H1 (cell line): Measurements from ENCODE around the gene PAAF1. TPM values are rescaled to one million over a fixed set of nuclear protein-coding genes. Genes with fewer than 3 reads are reported as not detected.

ENCODE experiments used
- CTCF ChIA-PET: fragments of 300-600 bp; sonication (Branson Sonifier 250); formaldehyde crosslinking; loops from one replicate; lab custom pipeline; 2021; ENCODE audit not compliant: partially characterized antibody; lab: Charles Lee
- POLR2A ChIA-PET: fragments of 300-600 bp; sonication (Branson Sonifier 250); formaldehyde crosslinking; loops from one replicate; lab custom pipeline; 2021; ENCODE audit warnings: inconsistent platforms; ENCODE audit not compliant: partially characterized antibody; lab: Charles Lee
- DNase-seq, 2 experiments: peaks; one replicate each; pipeline versions ENCODE4 v3.0.0 to v3.0.0-alpha.2; 2010 to 2022; ENCODE audit warnings: low spot score in 2 of 2, low read depth in 1 of 2, mixed read lengths in 1 of 2
- FAIRE-seq: peaks from 2 replicates; lab custom pipeline; 2011; peaks lifted over from hg19 to GRCh38; lab: Jason Lieb, UNC
- H2AFZ ChIP-seq: 2 replicates; pipeline ENCODE4 v1.8.1; 2012; ENCODE audit warnings: low read length, inconsistent platforms
- H2AK5ac ChIP-seq: 2 replicates; pipeline ENCODE4 v1.6.1; 2013; ENCODE audit warnings: low read depth, low read length
- H2BK120ac ChIP-seq: replicated peaks from 2 replicates; pipeline ENCODE3; 2013; ENCODE audit warnings: low read depth, low read length, inconsistent platforms
- H2BK12ac ChIP-seq: 2 replicates; pipeline ENCODE4 v1.6.1; 2013; ENCODE audit warnings: low read depth, low read length
- H2BK15ac ChIP-seq: 2 replicates; pipeline ENCODE4 v1.6.1; 2013; ENCODE audit warnings: low read length
- H2BK20ac ChIP-seq: 2 replicates; pipeline ENCODE4 v1.6.1; 2013; ENCODE audit warnings: low read length
- H2BK5ac ChIP-seq: 2 replicates; pipeline ENCODE4 v1.6.1; 2013; ENCODE audit warnings: low read depth, low read length
- H3K14ac ChIP-seq: 2 replicates; pipeline ENCODE4 v1.6.1; 2013; ENCODE audit warnings: inconsistent platforms; ENCODE audit not compliant: insufficient read length
- H3K18ac ChIP-seq: 2 replicates; pipeline ENCODE4 v1.6.1; 2013; ENCODE audit warnings: low read length; ENCODE audit errors: extremely low read depth
- H3K23ac ChIP-seq: 2 replicates; pipeline ENCODE4 v1.6.1; 2013; ENCODE audit warnings: inconsistent platforms; ENCODE audit not compliant: insufficient read length
- H3K23me2 ChIP-seq: 2 replicates; pipeline ENCODE4 v1.6.1; 2013; ENCODE audit warnings: low read depth, low read length
- H3K27ac ChIP-seq: 2 replicates; pipeline ENCODE4 v1.6.1; 2011; ENCODE audit warnings: low read depth, low read length, inconsistent platforms
- H3K27me3 ChIP-seq, 4 experiments: replicated peaks in 1 of 4; 1 replicate in 1 of 4; 2 replicates in 3 of 4; pipeline versions ENCODE4 v1.6.1 to v1.8.1; 2011 to 2013; ENCODE audit warnings: low read length in 3 of 4, mild to moderate bottlenecking in 3 of 4, inconsistent platforms in 2 of 4, mixed read lengths in 2 of 4, moderate library complexity in 1 of 4; ENCODE audit not compliant: control insufficient read depth in 3 of 4, insufficient read depth in 3 of 4; ENCODE audit errors: extremely low read depth in 1 of 4
- H3K36me3 ChIP-seq, 4 experiments: 2 replicates each; pipeline versions ENCODE4 v1.6.1 to v1.8.1; 2011 to 2013; ENCODE audit warnings: mild to moderate bottlenecking in 4 of 4, low read length in 3 of 4, moderate library complexity in 2 of 4, control low read depth in 1 of 4, inconsistent platforms in 1 of 4; ENCODE audit not compliant: insufficient read depth in 4 of 4, control insufficient read depth in 2 of 4
- H3K4ac ChIP-seq: replicated peaks from 2 replicates; pipeline ENCODE3; 2013; ENCODE audit warnings: low read length, low read depth, mixed read lengths, inconsistent platforms; ENCODE audit not compliant: insufficient read length
- H3K4me1 ChIP-seq, 4 experiments: replicated peaks in 1 of 4; 1 replicate in 1 of 4; 2 replicates in 3 of 4; pipeline versions ENCODE4 v1.6.1 to v1.8.1; 2011 to 2013; ENCODE audit warnings: low read length in 3 of 4, inconsistent platforms in 2 of 4, mixed read lengths in 1 of 4; ENCODE audit not compliant: insufficient read depth in 4 of 4, control insufficient read depth in 3 of 4
- H3K4me2 ChIP-seq, 2 experiments: 2 replicates each; pipeline versions ENCODE4 v1.6.1 to v1.8.1; 2011 to 2013; ENCODE audit warnings: low read depth in 2 of 2, low read length in 2 of 2, control low read depth in 1 of 2, inconsistent platforms in 1 of 2, mild to moderate bottlenecking in 1 of 2; ENCODE audit not compliant: insufficient read depth in 1 of 2
- H3K4me3 ChIP-seq, 4 experiments: fragments of 200-600, 300-600 bp in 1 of 4; sonication (generic), shearing (Covaris generic), sonication (Bioruptor Twin) in 1 of 4; 2 replicates each; pipeline versions ENCODE4 v1.5.1 to v1.8.1; 2011 to 2016; ENCODE audit warnings: low read length in 4 of 4, low read depth in 3 of 4, control low read depth in 2 of 4, inconsistent platforms in 2 of 4, mild to moderate bottlenecking in 2 of 4, mixed read lengths in 1 of 4, moderate library complexity in 1 of 4; ENCODE audit not compliant: insufficient read depth in 2 of 4; ENCODE audit errors: extremely low read depth in 1 of 4
- H3K56ac ChIP-seq: replicated peaks from 2 replicates; pipeline ENCODE3; 2013; ENCODE audit warnings: low read depth, mild to moderate bottlenecking, mixed read lengths, low read length, inconsistent platforms; ENCODE audit not compliant: insufficient read length
- H3K79me1 ChIP-seq: 2 replicates; pipeline ENCODE4 v1.6.1; 2013; ENCODE audit warnings: low read depth, low read length, control low read depth
- H3K79me2 ChIP-seq, 2 experiments: 2 replicates each; pipeline versions ENCODE4 v1.6.1 to v1.8.1; 2012 to 2013; ENCODE audit warnings: low read length in 2 of 2, mild to moderate bottlenecking in 2 of 2, inconsistent platforms in 1 of 2; ENCODE audit not compliant: insufficient read depth in 2 of 2, control insufficient read depth in 1 of 2
- H3K9ac ChIP-seq, 4 experiments: replicated peaks in 1 of 4; 1 replicate in 1 of 4; 2 replicates in 3 of 4; pipeline versions ENCODE4 v1.6.1 to v1.8.1; 2011 to 2013; ENCODE audit warnings: low read depth in 3 of 4, low read length in 3 of 4, control low read depth in 2 of 4, mild to moderate bottlenecking in 2 of 4, moderate library complexity in 2 of 4, inconsistent platforms in 1 of 4; ENCODE audit errors: extremely low read depth in 1 of 4
- H3K9me3 ChIP-seq, 2 experiments: 2 replicates each; pipeline versions ENCODE4 v1.6.1 to v1.8.1; 2012 to 2013; ENCODE audit warnings: mild to moderate bottlenecking in 2 of 2, moderate library complexity in 2 of 2, control low read depth in 1 of 2, inconsistent platforms in 1 of 2, low read depth in 1 of 2, low read length in 1 of 2, mixed read lengths in 1 of 2; ENCODE audit not compliant: insufficient read depth in 2 of 2
- H4K20me1 ChIP-seq, 2 experiments: replicated peaks in 1 of 2; 2 replicates each; pipeline versions ENCODE3 to v1.8.1; 2011 to 2013; ENCODE audit warnings: inconsistent platforms in 2 of 2, low read length in 2 of 2, mild to moderate bottlenecking in 1 of 2; ENCODE audit not compliant: insufficient read depth in 2 of 2, control insufficient read depth in 1 of 2
- H4K5ac ChIP-seq: 2 replicates; pipeline ENCODE4 v1.6.1; 2013; ENCODE audit warnings: low read length, low read depth, mixed read lengths, inconsistent platforms; ENCODE audit not compliant: insufficient read length
- H4K8ac ChIP-seq: 2 replicates; pipeline ENCODE4 v1.8.0; 2013; ENCODE audit warnings: mild to moderate bottlenecking, moderate library complexity, low read length, inconsistent platforms; ENCODE audit not compliant: insufficient read depth; ENCODE audit errors: extremely low read depth
- H4K91ac ChIP-seq: replicated peaks from 2 replicates; pipeline ENCODE3; 2013; ENCODE audit warnings: low read length, mixed read lengths, inconsistent platforms; ENCODE audit not compliant: insufficient read length
- CHD2 ChIP-seq: IDR thresholded peaks from 2 replicates; pipeline ENCODE4 v1.6.1; 2012; ENCODE audit warnings: low read length, improper control_type of control experiment
- CTBP2 ChIP-seq: IDR thresholded peaks from 2 replicates; pipeline ENCODE4 v1.7.0; 2011; ENCODE audit warnings: borderline replicate concordance, mild to moderate bottlenecking, moderate library complexity, mixed read lengths, low read length; ENCODE audit not compliant: insufficient read depth, insufficient read length
- EP300 ChIP-seq, 2 experiments: IDR thresholded peaks; 1 replicate in 1 of 2; 2 replicates in 1 of 2; pipeline ENCODE4 v1.6.1; 2011 to 2012; ENCODE audit warnings: low read depth in 2 of 2, low read length in 2 of 2, mild to moderate bottlenecking in 2 of 2, borderline replicate concordance in 1 of 2, inconsistent platforms in 1 of 2, moderate library complexity in 1 of 2
- GTF2F1 ChIP-seq: IDR thresholded peaks from 2 replicates; pipeline ENCODE4 v1.6.1; 2012; ENCODE audit warnings: low read depth, low read length, improper control_type of control experiment, borderline replicate concordance
- HDAC6 ChIP-seq: IDR thresholded peaks from one replicate; pipeline ENCODE4 v1.7.1; 2012; ENCODE audit warnings: low read depth, mild to moderate bottlenecking, inconsistent platforms, low read length, moderate library complexity
- KDM5A ChIP-seq: fragments of 200-600 bp; IDR thresholded peaks from 2 replicates; pipeline ENCODE4 v1.7.1; 2012; ENCODE audit warnings: mild to moderate bottlenecking, low read length, inconsistent platforms, mixed read lengths
- NANOG ChIP-seq: IDR thresholded peaks from 2 replicates; pipeline ENCODE4 v1.6.1; 2011; ENCODE audit warnings: low read length, low read depth, mild to moderate bottlenecking, inconsistent platforms; ENCODE audit not compliant: insufficient read depth, poor library complexity, severe bottlenecking
- RAD21 ChIP-seq, 2 experiments: IDR thresholded peaks in 1 of 2; conservative IDR thresholded peaks in 1 of 2; 2 replicates each; pipeline ENCODE4 v1.6.1; 2011; ENCODE audit warnings: low read depth in 2 of 2, low read length in 2 of 2, improper control_type of control experiment in 1 of 2, inconsistent platforms in 1 of 2, mild to moderate bottlenecking in 1 of 2, moderate library complexity in 1 of 2
- RBBP5 ChIP-seq: IDR thresholded peaks from 2 replicates; pipeline ENCODE4 v1.7.1; 2012; ENCODE audit warnings: low read depth, mild to moderate bottlenecking, inconsistent platforms, low read length, moderate library complexity, borderline replicate concordance
- SAP30 ChIP-seq: fragments of 300-600 bp; sonication (generic); IDR thresholded peaks from 2 replicates; pipeline ENCODE4 v1.7.1; 2012; ENCODE audit warnings: low read length, moderate library complexity, mild to moderate bottlenecking, inconsistent platforms; ENCODE audit not compliant: insufficient read depth, insufficient replicate concordance
- SP4 ChIP-seq: IDR thresholded peaks from 2 replicates; pipeline ENCODE4 v1.6.1; 2012; ENCODE audit warnings: low read length, inconsistent platforms
- TCF12 ChIP-seq: IDR thresholded peaks from 2 replicates; pipeline ENCODE4 v1.6.1; 2011; ENCODE audit warnings: low read depth, mild to moderate bottlenecking, low read length
- WGBS, 2 experiments: shearing (Covaris generic) in 1 of 2; methylation state at CpG; one replicate each; pipeline versions ENCODE4 v1.1.6 to v1.1.7; 2013 to 2015; ENCODE audit warnings: low lambda C conversion rate in 2 of 2, mixed read lengths in 2 of 2, inconsistent platforms in 1 of 2, low coverage in 1 of 2, missing lambda C conversion rate in 1 of 2; ENCODE audit not compliant: insufficient replicate concordance in 2 of 2, insufficient coverage in 1 of 2, insufficient read length in 1 of 2; ENCODE audit errors: extremely low coverage in 1 of 2, missing lambda C conversion rate in 1 of 2; 5-methylcytosine and 5-hydroxymethylcytosine counted together
- polyA plus RNA-seq, 7 experiments: library from polyadenylated mRNA; depleted of rRNA in 3 of 7; stranded (reverse) in 5 of 7; unstranded in 2 of 7; fragments of >200 nt in 5 of 7; fragments of 200-250 nt in 2 of 7; gene quantifications; 1 replicate in 5 of 7; 2 replicates in 1 of 7; 4 replicates in 1 of 7; pipeline versions ENCODE4 v1.2.1 to v1.2.3, GENCODE V29; 2011 to 2013; ENCODE audit warnings: missing spikeins in 2 of 7, mixed read lengths in 2 of 7
- total RNA-seq: library from RNA; stranded (reverse); fragmentation: NEBNext Ultra II Directional; extraction: Animal tissue kit (Norgen Biotek cat#: 25700); gene quantifications from 2 replicates; pipeline ENCODE4 v1.2.1, GENCODE V29; 2021

The PAAF1 gene
- total and polyA plus RNA-seq, 2 of the 8 experiments (the other 6 are each of a cell fraction or from before 2014, with no cell fraction given): 24.4 to 28.8 TPM

DNA sequence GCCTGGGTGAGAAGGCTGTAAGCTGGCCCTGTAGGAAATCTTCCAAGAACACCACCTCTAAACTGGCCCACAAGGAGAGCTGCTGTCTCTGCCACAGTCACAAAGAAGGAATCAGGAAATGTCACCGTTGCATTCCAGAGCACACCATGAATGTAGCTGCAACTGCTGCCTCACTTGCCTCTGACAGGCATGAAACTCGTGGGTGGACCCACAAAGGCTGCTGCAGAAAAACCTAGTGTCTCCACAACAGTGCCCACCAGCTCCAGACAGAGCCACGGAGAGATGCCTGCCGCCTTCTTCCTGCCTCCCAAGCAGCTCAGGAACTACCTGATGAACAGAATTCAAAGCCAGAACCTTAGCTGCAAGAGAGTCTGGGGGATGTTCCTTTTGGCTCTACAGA lies 84.5 kb downstream of the PAAF1 start:
- H2AFZ ChIP-seq: 0 out of 2 replicates have a peak overlapping the region, but pooled peaks have one; percentile 47
- DNase-seq (no peak), FAIRE-seq (no peak)
- no peak overlapping the region for H2BK20ac ChIP-seq
- no peak overlapping the region for H3K9ac ChIP-seq
- no peaks in the 10 kb centered on the region for H3K79me2 ChIP-seq
- H4K91ac ChIP-seq: no peak overlapping the region
- no peak overlapping the region for H2AK5ac ChIP-seq
- no peak overlapping the region for H2BK12ac ChIP-seq
- H3K4ac ChIP-seq: no peak overlapping the region
- H4K20me1 ChIP-seq: no peaks in the 10 kb centered on the region
- H3K23me2 ChIP-seq: no peaks in the 10 kb centered on the region; the same call in 1 of the 2 replicates
- 86% methylated on average over 4 of the region's 4 CpGs; no CpG with 5 or more reads in 1 of the 2 experiments for WGBS, 2 experiments
- no peak overlapping the region for H3K18ac ChIP-seq
- H4K5ac ChIP-seq: no peak overlapping the region
- no peak overlapping the region for H2BK5ac ChIP-seq
- H3K9me3 ChIP-seq: no peaks in the 10 kb centered on the region
- H3K23ac ChIP-seq: no peak overlapping the region
- no peaks in the 10 kb centered on the region for H3K36me3 ChIP-seq
- no peaks in the 10 kb centered on the region; a peak in 1 of 7 replicates for H3K4me1 ChIP-seq
- POLR2A ChIA-PET: interaction anchor here (1.1 to 1.5 kb wide), 2 partner anchors 9 to 242 kb away, joined by 4 to 5 read pairs; no protein-coding TSS in a partner anchor
- no peak overlapping the region for H3K4me3 ChIP-seq
- no peak overlapping the region for H3K56ac ChIP-seq
- H3K4me2 ChIP-seq: no peak overlapping the region
- no peaks in the 10 kb centered on the region; a peak in 1 of 7 replicates for H3K27me3 ChIP-seq
- H3K27ac ChIP-seq: no peak overlapping the region
- H2BK120ac ChIP-seq: no peak overlapping the region
- no peak overlapping the region for H3K14ac ChIP-seq
- no peaks in the 10 kb centered on the region for H3K79me1 ChIP-seq
- CTCF ChIA-PET: interaction anchor here (0.6 to 1.2 kb wide), 4 partner anchors 43 to 232 kb away, joined by 3 to 5 read pairs (median 3); no protein-coding TSS in a partner anchor
- H4K8ac ChIP-seq: 0 out of 2 replicates have a peak overlapping the region, but pooled peaks have one; percentile 22
- H2BK15ac ChIP-seq: no peak overlapping the region
- TF ChIP-seq HDAC6 (no peak), RBBP5 (no peak), KDM5A (no peak), NANOG (no peak), CHD2 (no peak), EP300 (IDR thresholded peaks at IDR 0.05; ENCODE audit: borderline replicate concordance in 1 of 2, low read depth in 2 of 2, low read length in 2 of 2) (no peak), SAP30 (no peak), RAD21 (IDR thresholded peaks at IDR 0.05 in 1 of 2, conservative IDR thresholded peaks at IDR 0.05 in 1 of 2; ENCODE audit: low read depth in 2 of 2, low read length in 2 of 2) (no peak), TCF12 (no peak), CTBP2 (no peak), GTF2F1 (no peak), SP4 (no peak)
